ENCODE measurements around the gene POLR2J3.
"Not testable (repeated sequence)": the region's sequence is repeated elsewhere in the genome, so short reads cannot be mapped to it uniquely, and the experiment has no call there.

- TF ChIP-seq EP300, CTCF, POLR2A (IDR thresholded peaks at IDR 0.05): not testable (repeated sequence)
Observed at GRCh38 chr7:102583495-102583894, 11.1 kb upstream of the POLR2J3 start.
